ENCODE measurements around the gene PSD2.

Gene PSD2

GRCh38 chr5:139882961-139883539 lies 87.4 kb downstream of the PSD2 start:
- no peak overlapping the region for H3K9ac ChIP-seq
- H3K36me3 ChIP-seq (ENCODE audit: control insufficient read depth, insufficient read depth, low read length) = no peaks in the 10 kb centered on the region
- H3K9me3 ChIP-seq (ENCODE audit: control insufficient read depth, low read length) = no peaks in the 10 kb centered on the region
- H3K4me2 ChIP-seq (ENCODE audit: low read length) = no peak overlapping the region
- H3K27me3 ChIP-seq (ENCODE audit: control insufficient read depth, insufficient read depth, low read length) = no peaks in the 10 kb centered on the region
- no peaks in the 10 kb centered on the region for H3K79me2 ChIP-seq
- H3K4me3 ChIP-seq (ENCODE audit: low read depth, low read length) = no peak overlapping the region
- TF ChIP-seq CTCF (IDR thresholded peaks at IDR 0.05) = no peak
- peaks cover 32% of the 10 kb centered on the region for H3K4me1 ChIP-seq
- no peak overlapping the region for H3K27ac ChIP-seq
- H2AFZ ChIP-seq = no peak overlapping the region

GRCh38 chr5:139884144-139884543 lies 88.5 kb downstream of the PSD2 start:
- no peaks in the 10 kb centered on the region for H3K79me2 ChIP-seq
- H3K27me3 ChIP-seq (ENCODE audit: control insufficient read depth, insufficient read depth, low read length) = no peaks in the 10 kb centered on the region
- H3K36me3 ChIP-seq (ENCODE audit: control insufficient read depth, insufficient read depth, low read length) = no peaks in the 10 kb centered on the region
- peaks cover 22% of the 10 kb centered on the region for H3K4me1 ChIP-seq
- H2AFZ ChIP-seq = no peak overlapping the region
- H3K9ac ChIP-seq = no peak overlapping the region
- H3K27ac ChIP-seq = no peak overlapping the region
- TF ChIP-seq CTCF (IDR thresholded peaks at IDR 0.05) = no peak
- no peak overlapping the region for H3K4me2 ChIP-seq (ENCODE audit: low read length)
- H3K9me3 ChIP-seq (ENCODE audit: control insufficient read depth, low read length) = no peaks in the 10 kb centered on the region
- H3K4me3 ChIP-seq (ENCODE audit: low read depth, low read length) = no peak overlapping the region

GRCh38 chr5:139884734-139885133 lies 89.1 kb downstream of the PSD2 start:
- Histone ChIP-seq H3K27me3 (ENCODE audit: control insufficient read depth, insufficient read depth, low read length) (no peaks in the 10 kb centered on the region), H3K79me2 (no peaks in the 10 kb centered on the region), H3K4me2 (ENCODE audit: low read length) (no peak overlapping the region), H3K27ac (no peak overlapping the region), H3K36me3 (ENCODE audit: control insufficient read depth, insufficient read depth, low read length) (no peaks in the 10 kb centered on the region), H3K9ac (no peak overlapping the region), H3K9me3 (ENCODE audit: control insufficient read depth, low read length) (no peaks in the 10 kb centered on the region), H3K4me1 (peaks cover 16% of the 10 kb centered on the region), H2AFZ (no peak overlapping the region), H3K4me3 (ENCODE audit: low read depth, low read length) (no peak overlapping the region)
- TF ChIP-seq CTCF (IDR thresholded peaks at IDR 0.05) = no peak

GRCh38 chr5:139885172-139885856 lies 89.7 kb downstream of the PSD2 start:
- no peak for TF ChIP-seq CTCF (IDR thresholded peaks at IDR 0.05)
- no peak overlapping the region for H3K4me3 ChIP-seq (ENCODE audit: low read depth, low read length)
- no peaks in the 10 kb centered on the region for H3K9me3 ChIP-seq (ENCODE audit: control insufficient read depth, low read length)
- H3K79me2 ChIP-seq = no peaks in the 10 kb centered on the region
- H3K36me3 ChIP-seq (ENCODE audit: control insufficient read depth, insufficient read depth, low read length) = no peaks in the 10 kb centered on the region
- no peak overlapping the region for H3K4me2 ChIP-seq (ENCODE audit: low read length)
- H2AFZ ChIP-seq = no peak overlapping the region
- H3K27me3 ChIP-seq (ENCODE audit: control insufficient read depth, insufficient read depth, low read length) = no peaks in the 10 kb centered on the region
- H3K27ac ChIP-seq = no peak overlapping the region
- H3K4me1 ChIP-seq = peaks cover 11% of the 10 kb centered on the region
- H3K9ac ChIP-seq = no peak overlapping the region

GRCh38 chr5:139885857-139886208 lies 90.2 kb downstream of the PSD2 start:
- Histone ChIP-seq H3K27ac (no peak overlapping the region), H3K9ac (no peak overlapping the region), H3K4me2 (ENCODE audit: low read length) (no peak overlapping the region), H3K36me3 (ENCODE audit: control insufficient read depth, insufficient read depth, low read length) (no peaks in the 10 kb centered on the region), H3K79me2 (no peaks in the 10 kb centered on the region), H2AFZ (no peak overlapping the region), H3K4me1 (peaks cover 11% of the 10 kb centered on the region), H3K27me3 (ENCODE audit: control insufficient read depth, insufficient read depth, low read length) (no peaks in the 10 kb centered on the region), H3K9me3 (ENCODE audit: control insufficient read depth, low read length) (no peaks in the 10 kb centered on the region), H3K4me3 (ENCODE audit: low read depth, low read length) (no peak overlapping the region)
- TF ChIP-seq CTCF (IDR thresholded peaks at IDR 0.05) = no peak

Data from parathyroid adenoma (tissue), 2 donors.